HCT116 (cell line): ENCODE data around the gene LBR. TPM values are rescaled to one million over a fixed set of nuclear protein-coding genes. Genes with fewer than 3 reads are reported as not detected.

ENCODE experiments used
- ATAC-seq: fragments of 200-7000 bp; cut with Tn5 transposase; 2 replicates; pipeline ENCODE4 v1.9.1; 2020; ENCODE audit warnings: mild to moderate bottlenecking, moderate library complexity
- BruUV-seq: library from RNA; stranded (reverse); fragments of 400-500 nt; replicated peaks from 2 replicates; lab custom pipeline; 2021; lab: Mats Ljungman, UMichigan
- CTCF ChIA-PET: fragments of 300-600 bp; sonication (Branson Sonifier 250); formaldehyde crosslinking; loops from one replicate; lab custom pipeline; 2021; ENCODE audit warnings: antibody characterized with exemption; lab: Charles Lee
- POLR2A ChIA-PET: fragments of 300-600, 350-600 bp; sonication (Branson Sonifier 250); formaldehyde crosslinking; loops from one replicate; lab custom pipeline; 2021; ENCODE audit warnings: antibody characterized with exemption; lab: Charles Lee
- RAD21 ChIA-PET, 2 experiments: fragments of 300-600 bp; sonication (Branson Sonifier 250); formaldehyde crosslinking; loops; one replicate each; lab custom pipeline; 2023; ENCODE audit warnings: low total read pairs in 2 of 2; ENCODE audit not compliant: uncharacterized antibody in 2 of 2, unreplicated experiment in 2 of 2, low non-redundant PET in 1 of 2; lab: Charles Lee
- DNase-seq: peaks from one replicate; pipeline ENCODE4 v3.0.0-alpha.2; 2010; ENCODE audit warnings: low read depth, low spot score
- H2AFZ ChIP-seq: fragments of 200-600 bp; shearing (Covaris generic), sonication (generic); 2 replicates; pipeline ENCODE4 v1.6.1; 2017; ENCODE audit warnings: low read depth, mixed run types, mixed read lengths, antibody characterized with exemption, low read length; ENCODE audit not compliant: poor library complexity, severe bottlenecking
- H3K27ac ChIP-seq: 2 replicates; pipeline ENCODE4 v1.5.1; 2012; ENCODE audit warnings: low read depth, low read length
- H3K27me3 ChIP-seq: fragments of 200-600 bp; sonication (generic); 2 replicates; pipeline ENCODE4 v1.6.1; 2016; ENCODE audit warnings: mixed run types, low read length, mixed read lengths; ENCODE audit not compliant: insufficient read depth
- H3K36me3 ChIP-seq, 2 experiments: fragments of 200-500 bp in 1 of 2; fragments of 200-600 bp in 1 of 2; sonication (Bioruptor generic) in 1 of 2; sonication (generic) in 1 of 2; 2 replicates each; pipeline versions ENCODE4 v1.5.1 to v1.6.1; 2014 to 2016; ENCODE audit warnings: low read length in 2 of 2, inconsistent platforms in 1 of 2, mixed read lengths in 1 of 2, mixed run types in 1 of 2; ENCODE audit not compliant: insufficient read depth in 2 of 2, control insufficient read depth in 1 of 2
- H3K4me1 ChIP-seq, 2 experiments: fragments of 200-600 bp in 1 of 2; sonication (generic) in 1 of 2; 2 replicates each; pipeline versions ENCODE4 v1.5.1 to v1.6.1; 2012 to 2017; ENCODE audit warnings: low read length in 2 of 2, inconsistent platforms in 1 of 2, mild to moderate bottlenecking in 1 of 2, mixed read lengths in 1 of 2, mixed run types in 1 of 2, moderate library complexity in 1 of 2; ENCODE audit not compliant: insufficient read depth in 2 of 2, control insufficient read depth in 1 of 2
- H3K4me2 ChIP-seq: fragments of 200-600 bp; sonication (generic); 2 replicates; pipeline ENCODE4 v1.6.1; 2017; ENCODE audit warnings: mixed run types, low read length, mixed read lengths
- H3K4me3 ChIP-seq, 2 experiments: fragments of 200-600 bp in 1 of 2; sonication (generic) in 1 of 2; replicated peaks in 1 of 2; 2 replicates each; pipeline ENCODE4 v1.5.1; 2011 to 2016; ENCODE audit warnings: low read length in 2 of 2, control low read depth in 1 of 2, low read depth in 1 of 2, mild to moderate bottlenecking in 1 of 2, mixed read lengths in 1 of 2, mixed run types in 1 of 2
- H3K79me2 ChIP-seq: fragments of 200-600 bp; sonication (generic); 2 replicates; pipeline ENCODE4 v1.6.1; 2017; ENCODE audit warnings: mild to moderate bottlenecking, mixed run types, low read length, moderate library complexity, mixed read lengths; ENCODE audit not compliant: insufficient read depth
- H3K9ac ChIP-seq: fragments of 200-600 bp; sonication (generic); 2 replicates; pipeline ENCODE4 v1.6.1; 2016; ENCODE audit warnings: low read length, mixed read lengths
- H3K9me2 ChIP-seq: fragments of 200-600 bp; sonication (generic), shearing (Covaris generic); 2 replicates; pipeline ENCODE4 v1.6.1; 2017; ENCODE audit warnings: mixed run types, mild to moderate bottlenecking, moderate library complexity; ENCODE audit not compliant: insufficient read depth
- H3K9me3 ChIP-seq, 2 experiments: fragments of 200-500 bp in 1 of 2; fragments of 200-600 bp in 1 of 2; sonication (Bioruptor generic) in 1 of 2; sonication (generic) in 1 of 2; 2 replicates each; pipeline ENCODE4 v1.6.1; 2014 to 2017; ENCODE audit warnings: low read length in 2 of 2, mixed read lengths in 2 of 2, inconsistent platforms in 1 of 2, low read depth in 1 of 2, mild to moderate bottlenecking in 1 of 2, mixed run types in 1 of 2, moderate library complexity in 1 of 2; ENCODE audit not compliant: control insufficient read depth in 1 of 2, insufficient read depth in 1 of 2
- H4K20me1 ChIP-seq: fragments of 200-600 bp; sonication (generic), shearing (Covaris generic); 2 replicates; pipeline ENCODE4 v1.6.1; 2017; ENCODE audit warnings: mixed run types, mild to moderate bottlenecking, moderate library complexity; ENCODE audit not compliant: insufficient read depth
- CBX3 ChIP-seq: IDR thresholded peaks from 2 replicates; pipeline ENCODE4 v1.6.1; 2012; ENCODE audit warnings: low read depth
- EGR1 ChIP-seq: IDR thresholded peaks from 2 replicates; pipeline ENCODE4 v1.6.1; 2012; ENCODE audit warnings: low read depth
- ELF1 ChIP-seq: IDR thresholded peaks from 2 replicates; pipeline ENCODE4 v1.6.1; 2012; ENCODE audit warnings: low read depth, borderline replicate concordance
- EZH2 ChIP-seq: fragments of 200-600 bp; sonication (generic); IDR thresholded peaks from 2 replicates; pipeline ENCODE4 v1.6.1; 2017; ENCODE audit warnings: antibody characterized with exemption, mixed run types
- EZH2phosphoT487 ChIP-seq: fragments of 200-600 bp; IDR thresholded peaks from 2 replicates; pipeline ENCODE4 v1.6.1; 2018; ENCODE audit warnings: antibody characterized with exemption, borderline replicate concordance
- FOSL1 ChIP-seq: IDR thresholded peaks from 2 replicates; pipeline ENCODE4 v1.6.1; 2012; ENCODE audit warnings: low read depth
- JUND ChIP-seq: IDR thresholded peaks from 2 replicates; pipeline ENCODE4 v1.6.1; 2012
- POLR2AphosphoS5 ChIP-seq: IDR thresholded peaks from 2 replicates; pipeline ENCODE4 v1.6.1; 2011; ENCODE audit warnings: mild to moderate bottlenecking, low read depth, low read length, moderate library complexity
- RAD21 ChIP-seq: IDR thresholded peaks from 2 replicates; pipeline ENCODE4 v1.6.1; 2012; ENCODE audit warnings: low read depth, mild to moderate bottlenecking
- SP1 ChIP-seq: IDR thresholded peaks from 2 replicates; pipeline ENCODE4 v1.6.1; 2012; ENCODE audit warnings: low read depth
- SRF ChIP-seq: IDR thresholded peaks from 2 replicates; pipeline ENCODE4 v1.6.1; 2012; ENCODE audit warnings: low read depth
- TCF7L2 ChIP-seq: IDR thresholded peaks from 2 replicates; pipeline ENCODE4 v1.7.0; 2011; ENCODE audit warnings: borderline replicate concordance, inconsistent platforms; ENCODE audit not compliant: insufficient read depth, insufficient read length; ENCODE audit errors: extremely low read depth
- YY1 ChIP-seq: IDR thresholded peaks from 2 replicates; pipeline ENCODE4 v1.6.1; 2011; ENCODE audit warnings: low read length, low read depth, moderate library complexity, mild to moderate bottlenecking; ENCODE audit not compliant: insufficient replicate concordance; ENCODE audit errors: extremely low read depth
- intact Hi-C: fragments of 100-400 bp; cut with micrococcal nuclease; formaldehyde crosslinking; loops from 2 replicates; pipeline ENCODE4 v1.10.0; 2022
- total RNA-seq: library from RNA; stranded (reverse); gene quantifications from one replicate; pipeline ENCODE4 v1.2.1, GENCODE V29; 2021; ENCODE audit not compliant: unreplicated experiment
- TF ChIP-seq, protein P1 (sequence below): IDR thresholded peaks from 2 replicates; pipeline ENCODE4 v1.6.1; 2012
- TF ChIP-seq, protein P2 (sequence below), 3 experiments: fragments of 200-600 bp in 1 of 3; sonication (generic) in 1 of 3; IDR thresholded peaks in 2 of 3; conservative IDR thresholded peaks in 1 of 3; 2 replicates each; pipeline ENCODE4 v1.5.1; 2012 to 2017; ENCODE audit warnings: low read depth in 2 of 3, low read length in 2 of 3, antibody characterized with exemption in 1 of 3, borderline replicate concordance in 1 of 3, control low read depth in 1 of 3, mild to moderate bottlenecking in 1 of 3, mixed read lengths in 1 of 3, mixed run types in 1 of 3, moderate library complexity in 1 of 3; ENCODE audit not compliant: insufficient read depth in 1 of 3
- TF ChIP-seq, protein P3 (sequence below): IDR thresholded peaks from 2 replicates; pipeline ENCODE4 v1.6.1; 2012
- TF ChIP-seq, protein P4 (sequence below): IDR thresholded peaks from 2 replicates; pipeline ENCODE4 v1.6.1; 2011; ENCODE audit warnings: mild to moderate bottlenecking, low read length, moderate library complexity; ENCODE audit not compliant: insufficient replicate concordance; ENCODE audit errors: extremely low read depth

Gene LBR
- total RNA-seq, 1 experiment from 2014 or later, result 97.4 TPM

DNA sequence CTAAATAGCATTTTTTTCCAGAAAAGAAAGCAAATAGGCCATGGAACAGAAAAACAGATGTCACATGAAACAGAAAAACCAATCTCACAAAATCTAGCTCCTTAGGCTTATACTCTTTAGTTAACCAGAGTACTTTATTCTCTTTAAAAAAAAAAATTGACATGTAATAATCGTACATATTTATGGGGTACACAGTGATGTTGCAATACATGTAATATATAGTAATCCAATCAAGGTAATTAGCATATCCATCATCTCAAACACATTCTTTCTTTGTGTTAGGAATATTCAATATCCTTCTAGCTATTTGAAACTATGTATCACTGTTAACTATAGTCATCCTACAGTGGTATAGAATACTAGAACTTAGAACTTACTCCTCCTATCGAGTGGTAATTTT, 20.1 kb downstream of the LBR start:
- POLR2A ChIA-PET, result no interaction called here
- intact Hi-C loops, result no loop called here
- Histone ChIP-seq H2AFZ (no peak overlapping the region), H3K9ac (no peak overlapping the region), H3K27ac (no peak overlapping the region), H3K4me2 (no peak overlapping the region), H3K79me2 (peaks cover 26% of the 10 kb centered on the region; the same call in 1 of the 2 replicates), H4K20me1 (no peaks in the 10 kb centered on the region), H3K36me3 (peaks cover 34 to 43% of the 10 kb centered on the region in 2 experiments), H3K9me3 (no peaks in the 10 kb centered on the region), H3K9me2 (no peaks in the 10 kb centered on the region), H3K4me1 (no peaks in the 10 kb centered on the region), H3K27me3 (no peaks in the 10 kb centered on the region), H3K4me3 (no peak overlapping the region)
- no peak for ATAC-seq
- TF ChIP-seq, protein P1, sequence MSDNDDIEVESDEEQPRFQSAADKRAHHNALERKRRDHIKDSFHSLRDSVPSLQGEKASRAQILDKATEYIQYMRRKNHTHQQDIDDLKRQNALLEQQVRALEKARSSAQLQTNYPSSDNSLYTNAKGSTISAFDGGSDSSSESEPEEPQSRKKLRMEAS, result no peak
- TF ChIP-seq CBX3 (no peak), EZH2phosphoT487 (no peak), POLR2AphosphoS5 (no peak), EZH2 (no peak), ELF1 (no peak), RAD21 (no peak), YY1 (no peak), SRF (no peak), EGR1 (no peak), JUND (no peak), TCF7L2 (no peak), SP1 (no peak), FOSL1 (no peak)
- TF ChIP-seq, protein P2, sequence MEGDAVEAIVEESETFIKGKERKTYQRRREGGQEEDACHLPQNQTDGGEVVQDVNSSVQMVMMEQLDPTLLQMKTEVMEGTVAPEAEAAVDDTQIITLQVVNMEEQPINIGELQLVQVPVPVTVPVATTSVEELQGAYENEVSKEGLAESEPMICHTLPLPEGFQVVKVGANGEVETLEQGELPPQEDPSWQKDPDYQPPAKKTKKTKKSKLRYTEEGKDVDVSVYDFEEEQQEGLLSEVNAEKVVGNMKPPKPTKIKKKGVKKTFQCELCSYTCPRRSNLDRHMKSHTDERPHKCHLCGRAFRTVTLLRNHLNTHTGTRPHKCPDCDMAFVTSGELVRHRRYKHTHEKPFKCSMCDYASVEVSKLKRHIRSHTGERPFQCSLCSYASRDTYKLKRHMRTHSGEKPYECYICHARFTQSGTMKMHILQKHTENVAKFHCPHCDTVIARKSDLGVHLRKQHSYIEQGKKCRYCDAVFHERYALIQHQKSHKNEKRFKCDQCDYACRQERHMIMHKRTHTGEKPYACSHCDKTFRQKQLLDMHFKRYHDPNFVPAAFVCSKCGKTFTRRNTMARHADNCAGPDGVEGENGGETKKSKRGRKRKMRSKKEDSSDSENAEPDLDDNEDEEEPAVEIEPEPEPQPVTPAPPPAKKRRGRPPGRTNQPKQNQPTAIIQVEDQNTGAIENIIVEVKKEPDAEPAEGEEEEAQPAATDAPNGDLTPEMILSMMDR (IDR thresholded peaks at IDR 0.05 in 2 of 3, conservative IDR thresholded peaks at IDR 0.05 in 1 of 3; ENCODE audit: borderline replicate concordance in 1 of 3, insufficient read depth in 1 of 3, low read depth in 2 of 3, low read length in 2 of 3), result no peak
- TF ChIP-seq, protein P3, sequence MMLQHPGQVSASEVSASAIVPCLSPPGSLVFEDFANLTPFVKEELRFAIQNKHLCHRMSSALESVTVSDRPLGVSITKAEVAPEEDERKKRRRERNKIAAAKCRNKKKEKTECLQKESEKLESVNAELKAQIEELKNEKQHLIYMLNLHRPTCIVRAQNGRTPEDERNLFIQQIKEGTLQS, result no peak
- TF ChIP-seq, protein P4, sequence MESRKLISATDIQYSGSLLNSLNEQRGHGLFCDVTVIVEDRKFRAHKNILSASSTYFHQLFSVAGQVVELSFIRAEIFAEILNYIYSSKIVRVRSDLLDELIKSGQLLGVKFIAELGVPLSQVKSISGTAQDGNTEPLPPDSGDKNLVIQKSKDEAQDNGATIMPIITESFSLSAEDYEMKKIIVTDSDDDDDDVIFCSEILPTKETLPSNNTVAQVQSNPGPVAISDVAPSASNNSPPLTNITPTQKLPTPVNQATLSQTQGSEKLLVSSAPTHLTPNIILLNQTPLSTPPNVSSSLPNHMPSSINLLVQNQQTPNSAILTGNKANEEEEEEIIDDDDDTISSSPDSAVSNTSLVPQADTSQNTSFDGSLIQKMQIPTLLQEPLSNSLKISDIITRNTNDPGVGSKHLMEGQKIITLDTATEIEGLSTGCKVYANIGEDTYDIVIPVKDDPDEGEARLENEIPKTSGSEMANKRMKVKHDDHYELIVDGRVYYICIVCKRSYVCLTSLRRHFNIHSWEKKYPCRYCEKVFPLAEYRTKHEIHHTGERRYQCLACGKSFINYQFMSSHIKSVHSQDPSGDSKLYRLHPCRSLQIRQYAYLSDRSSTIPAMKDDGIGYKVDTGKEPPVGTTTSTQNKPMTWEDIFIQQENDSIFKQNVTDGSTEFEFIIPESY, result no peak
- no TSS peak for BruUV-seq
- no peak for DNase-seq
- CTCF ChIA-PET, result no interaction called here
- RAD21 ChIA-PET, result no interaction called here
